ENCODE results near the gene ZBTB3. TPM values are rescaled to one million over a fixed set of nuclear protein-coding genes. Genes with fewer than 3 reads are reported as not detected.
"Not testable (repeated sequence)": the region's sequence is repeated elsewhere in the genome, so short reads cannot be mapped to it uniquely, and the experiment has no call there.

Gene ZBTB3
- total RNA-seq, 1 experiment from 2014 or later = 10.6 TPM

- in situ Hi-C loops (cut with HindIII; ENCODE audit: low sequenced_read_pairs); DNase-seq (ENCODE audit: low spot score): not testable (repeated sequence)
Measured at GRCh38 chr11:62760867-62761227, 6.9 kb upstream of the ZBTB3 start.

GRCh38 chr11:62757846-62758788 lies 4.2 kb upstream of the ZBTB3 start:
- in situ Hi-C loops (cut with HindIII; ENCODE audit: low sequenced_read_pairs) = no loop called here
- no peak for DNase-seq (ENCODE audit: low spot score)

GRCh38 chr11:62755086-62755615 lies 1.2 kb upstream of the ZBTB3 start:
- in situ Hi-C loops (cut with HindIII; ENCODE audit: low sequenced_read_pairs) = no loop called here
- DNase-seq (ENCODE audit: low spot score) = no peak

GRCh38 chr11:62752994-62753735 lies 795 bp downstream of the ZBTB3 start:
- in situ Hi-C loops (cut with HindIII; ENCODE audit: low sequenced_read_pairs) = no loop called here
- DNase-seq (ENCODE audit: low spot score) = no peak

- DNase-seq (ENCODE audit: low spot score) = no peak
- in situ Hi-C loops (cut with HindIII; ENCODE audit: low sequenced_read_pairs) = no loop called here
Measured at GRCh38 chr11:62752177-62752785, 1.7 kb downstream of the ZBTB3 start.

GRCh38 chr11:62749931-62750330 lies 4.0 kb downstream of the ZBTB3 start:
- in situ Hi-C loops (cut with HindIII; ENCODE audit: low sequenced_read_pairs); DNase-seq (ENCODE audit: low spot score): not testable (repeated sequence)

GRCh38 chr11:62747475-62748160 lies 6.3 kb downstream of the ZBTB3 start:
- in situ Hi-C loops (cut with HindIII; ENCODE audit: low sequenced_read_pairs) = no loop called here

GRCh38 chr11:62737196-62737595 lies 16.8 kb downstream of the ZBTB3 start:
- in situ Hi-C loops (cut with HindIII; ENCODE audit: low sequenced_read_pairs) = no loop called here
- DNase-seq (ENCODE audit: low spot score) = peak; percentile 72

More at GRCh38 chr11:62747475-62748160, 6.3 kb downstream of the ZBTB3 start:
- no peak for DNase-seq (ENCODE audit: low spot score)

- peak; percentile 58 for DNase-seq (ENCODE audit: low spot score)
- in situ Hi-C loops (cut with HindIII; ENCODE audit: low sequenced_read_pairs) = no loop called here
Measured at GRCh38 chr11:62732830-62733229, 21.1 kb downstream of the ZBTB3 start.

- DNase-seq (ENCODE audit: low spot score); in situ Hi-C loops (cut with HindIII; ENCODE audit: low sequenced_read_pairs): not testable (repeated sequence)
Measured at GRCh38 chr11:62730076-62730475, 23.9 kb downstream of the ZBTB3 start.

- peak; percentile 94 for DNase-seq (ENCODE audit: low spot score)
- in situ Hi-C loops (cut with HindIII; ENCODE audit: low sequenced_read_pairs) = no loop called here
Measured at GRCh38 chr11:62728171-62728988, 25.6 kb downstream of the ZBTB3 start, which contains the start of gene TTC9C. Gene TTC9C (plus strand): TSS chr11:62728486. CDS start chr11:62728849, 363 bp downstream.

GRCh38 chr11:62727872-62728170 lies 26.1 kb downstream of the ZBTB3 start:
- in situ Hi-C loops (cut with HindIII; ENCODE audit: low sequenced_read_pairs) = no loop called here
- peak; percentile 97 for DNase-seq (ENCODE audit: low spot score)

GRCh38 chr11:62727165-62727871 lies 26.6 kb downstream of the ZBTB3 start, which contains the start of gene HNRNPUL2:
Gene HNRNPUL2 (minus strand): TSS chr11:62727457. CDS start chr11:62727156, 301 bp downstream.
- in situ Hi-C loops (cut with HindIII; ENCODE audit: low sequenced_read_pairs) = no loop called here
- DNase-seq (ENCODE audit: low spot score) = peak; percentile 98

GRCh38 chr11:62726915-62727164 lies 27.1 kb downstream of the ZBTB3 start:
- peak; percentile 32 for DNase-seq (ENCODE audit: low spot score)
- in situ Hi-C loops (cut with HindIII; ENCODE audit: low sequenced_read_pairs) = no loop called here

- in situ Hi-C loops (cut with HindIII; ENCODE audit: low sequenced_read_pairs) = no loop called here
- no peak for DNase-seq (ENCODE audit: low spot score)
Measured at GRCh38 chr11:62726156-62726914, 27.6 kb downstream of the ZBTB3 start.

- no peak for DNase-seq (ENCODE audit: low spot score)
- in situ Hi-C loops (cut with HindIII; ENCODE audit: low sequenced_read_pairs) = no loop called here
Measured at GRCh38 chr11:62725646-62726045, 28.3 kb downstream of the ZBTB3 start.

- in situ Hi-C loops (cut with HindIII; ENCODE audit: low sequenced_read_pairs) = no loop called here
- DNase-seq (ENCODE audit: low spot score) = peak; percentile 77
Measured at GRCh38 chr11:62724171-62724570, 29.8 kb downstream of the ZBTB3 start.

All from G401 (cell line).